Frontal cortex (tissue), 4 donors: ENCODE measurements around the gene ZSCAN1. TPM values are rescaled to one million over a fixed set of nuclear protein-coding genes. Genes with fewer than 3 reads are reported as not detected.
"Not testable (repeated sequence)": the region's sequence is repeated elsewhere in the genome, so short reads cannot be mapped to it uniquely, and the experiment has no call there.

Experiments
- DNase-seq, 2 donors: peaks; one replicate each; pipeline ENCODE4 v3.0.0; 2012; ENCODE audit warnings: low spot score in 2 of 2
- FAIRE-seq: peaks from 2 replicates; lab custom pipeline; 2012; peaks lifted over from hg19 to GRCh38; lab: Jason Lieb, UNC
- total RNA-seq: library from RNA; depleted of rRNA; stranded (reverse); fragments of >200 nt; gene quantifications from one replicate; pipeline ENCODE4 v1.2.3, GENCODE V29; 2014
- donor health status: control.
- donor health status: control.
- donor health status: control.

ZSCAN1 gene, protein sequence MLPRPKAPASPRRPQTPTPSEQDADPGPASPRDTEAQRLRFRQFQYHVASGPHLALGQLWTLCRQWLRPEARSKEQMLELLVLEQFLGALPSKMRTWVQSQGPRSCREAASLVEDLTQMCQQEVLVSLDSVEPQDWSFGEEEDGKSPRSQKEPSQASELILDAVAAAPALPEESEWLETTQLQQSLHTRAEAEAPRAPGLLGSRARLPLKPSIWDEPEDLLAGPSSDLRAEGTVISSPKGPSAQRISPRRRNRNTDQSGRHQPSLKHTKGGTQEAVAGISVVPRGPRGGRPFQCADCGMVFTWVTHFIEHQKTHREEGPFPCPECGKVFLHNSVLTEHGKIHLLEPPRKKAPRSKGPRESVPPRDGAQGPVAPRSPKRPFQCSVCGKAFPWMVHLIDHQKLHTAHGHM
- 0.82 TPM for total RNA-seq

DNA sequence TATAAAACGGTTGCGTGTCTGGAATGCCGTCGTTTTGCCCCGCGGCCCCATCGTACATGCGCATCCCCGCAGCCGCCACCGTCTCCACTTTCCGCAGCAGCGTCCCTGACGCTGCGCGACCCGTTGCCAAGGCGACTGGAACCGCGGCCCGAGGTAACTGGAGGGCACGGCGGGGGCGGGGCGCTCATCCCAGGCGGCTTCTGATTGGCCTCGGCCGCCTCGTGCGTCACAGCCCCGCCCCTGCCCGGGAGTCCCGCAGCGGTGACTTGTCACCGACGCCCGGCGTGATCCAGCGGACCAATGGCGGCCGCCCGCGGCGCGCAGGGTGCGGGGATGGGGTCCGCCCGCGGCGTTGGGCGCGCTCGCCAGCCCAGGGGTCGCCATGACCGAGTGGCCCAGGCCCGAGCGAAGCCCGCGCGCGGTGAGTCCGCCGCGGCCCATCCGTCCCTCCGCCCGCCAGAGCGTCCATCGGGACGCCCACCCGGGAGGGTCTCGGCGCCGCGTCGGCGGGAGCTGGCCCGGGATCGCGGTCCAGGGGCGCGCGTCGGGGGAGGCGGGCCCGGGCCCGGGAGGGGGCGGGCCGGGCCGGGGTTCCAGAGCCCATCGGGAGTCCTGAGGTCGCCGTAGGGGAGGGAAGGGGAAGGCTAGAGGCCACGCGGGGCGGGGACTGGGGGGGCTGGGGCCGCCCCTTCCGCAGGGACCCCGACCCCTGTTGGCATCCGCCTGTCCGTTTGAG, at the start of gene ZSCAN1:
TSS of gene ZSCAN1 (plus strand) at position 285 of the 736 bp plus-strand sequence. CDS start 3,812 bp downstream, outside the sequence.
- DNase-seq (peak; percentile 99), FAIRE-seq (no peak)

DNA sequence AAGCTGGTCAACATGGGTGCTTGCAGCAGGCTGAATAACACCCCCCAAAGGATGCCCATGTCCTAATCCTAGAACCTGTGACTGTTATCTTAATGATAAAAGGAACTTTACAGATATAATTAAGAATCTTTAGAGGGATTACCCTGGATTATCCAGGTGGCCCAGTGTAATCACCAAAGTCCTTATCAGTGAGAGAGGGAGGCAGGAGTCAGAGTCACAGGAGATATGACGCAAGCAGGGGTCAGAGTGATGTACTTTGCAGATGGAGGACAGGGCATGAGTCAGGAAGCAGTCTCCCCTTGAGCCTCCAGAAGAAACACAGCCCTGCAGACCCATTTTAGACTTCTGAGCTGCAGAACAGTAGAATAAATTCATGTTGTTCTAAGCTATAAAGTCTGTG, 41.0 kb upstream of the ZSCAN1 start:
- DNase-seq (no peak), FAIRE-seq (no peak)

DNA sequence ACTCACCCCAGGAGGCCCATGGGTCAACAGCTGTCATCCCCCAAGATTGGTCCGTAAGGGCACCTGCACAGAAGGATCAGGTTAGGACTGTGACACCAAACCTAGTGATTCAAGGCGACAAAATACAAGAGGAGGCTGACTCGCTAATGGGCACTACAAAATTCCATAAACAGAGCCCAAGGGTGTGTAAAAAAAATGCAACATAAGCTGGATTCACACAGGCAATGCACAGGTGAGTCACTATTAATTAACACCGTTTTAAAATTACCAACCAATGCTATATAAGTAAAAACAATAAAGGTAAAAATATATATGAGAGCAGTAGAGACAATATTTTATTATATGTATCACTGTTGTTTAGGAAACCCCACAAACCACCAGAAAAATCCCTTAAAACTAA, 33.1 kb upstream of the ZSCAN1 start:
- FAIRE-seq, result no peak
- DNase-seq, result no peak

- DNase-seq (peak in 1 of 2 donors; percentile 25), FAIRE-seq (no peak)
Observed at GRCh38 chr19:58001895-58002369, 31.9 kb upstream of the ZSCAN1 start.

- DNase-seq (peak; percentile 93 to 95), FAIRE-seq (no peak)
Observed at GRCh38 chr19:58002384-58003173, 31.2 kb upstream of the ZSCAN1 start, which contains the start of gene ZNF606. Gene ZNF606, minus strand, starts transcription at chr19:58002820. Its CDS starts 1,501 bp downstream, at chr19:58001319.

- FAIRE-seq (no peak), DNase-seq (no peak)
Observed at GRCh38 chr19:58003174-58003828, 30.5 kb upstream of the ZSCAN1 start.

DNA sequence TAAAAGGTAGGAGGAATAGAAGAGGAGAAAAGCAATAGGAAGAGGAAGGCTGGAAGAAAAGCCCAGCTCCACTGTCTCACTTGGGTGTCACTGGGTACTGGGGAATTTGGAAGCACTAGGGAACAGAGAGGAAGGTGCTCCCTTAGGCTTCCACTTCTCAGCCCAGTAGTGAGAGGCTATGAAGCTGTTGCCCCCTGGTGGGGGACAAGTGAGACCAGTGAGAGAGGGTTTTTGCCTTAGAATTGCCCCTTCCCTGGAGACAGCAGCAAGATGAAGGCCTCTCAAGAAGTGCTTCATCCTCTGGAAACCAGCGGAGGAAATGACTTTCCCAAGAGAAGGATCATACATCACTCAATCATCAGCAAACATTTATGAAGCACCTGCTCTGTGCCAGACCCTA, 26.5 kb upstream of the ZSCAN1 start:
- DNase-seq, result no peak
- FAIRE-seq, result no peak

GRCh38 chr19:58008877-58009276, 24.9 kb upstream of the ZSCAN1 start:
- not testable (repeated sequence) for DNase-seq, FAIRE-seq

- FAIRE-seq, result no peak
- DNase-seq, result no peak
Observed at GRCh38 chr19:58009301-58009665, 24.5 kb upstream of the ZSCAN1 start.

GRCh38 chr19:58009666-58010301, 24.0 kb upstream of the ZSCAN1 start:
- FAIRE-seq (no peak), DNase-seq (peak; percentile 89 to 95)

GRCh38 chr19:58010507-58010906, 23.3 kb upstream of the ZSCAN1 start:
- no peak for FAIRE-seq
- no peak for DNase-seq

- FAIRE-seq, result no peak
- no peak for DNase-seq
Observed at GRCh38 chr19:58014141-58014540, 19.7 kb upstream of the ZSCAN1 start.

GRCh38 chr19:58020129-58020528, 13.7 kb upstream of the ZSCAN1 start:
- DNase-seq (no peak), FAIRE-seq (no peak)

DNA sequence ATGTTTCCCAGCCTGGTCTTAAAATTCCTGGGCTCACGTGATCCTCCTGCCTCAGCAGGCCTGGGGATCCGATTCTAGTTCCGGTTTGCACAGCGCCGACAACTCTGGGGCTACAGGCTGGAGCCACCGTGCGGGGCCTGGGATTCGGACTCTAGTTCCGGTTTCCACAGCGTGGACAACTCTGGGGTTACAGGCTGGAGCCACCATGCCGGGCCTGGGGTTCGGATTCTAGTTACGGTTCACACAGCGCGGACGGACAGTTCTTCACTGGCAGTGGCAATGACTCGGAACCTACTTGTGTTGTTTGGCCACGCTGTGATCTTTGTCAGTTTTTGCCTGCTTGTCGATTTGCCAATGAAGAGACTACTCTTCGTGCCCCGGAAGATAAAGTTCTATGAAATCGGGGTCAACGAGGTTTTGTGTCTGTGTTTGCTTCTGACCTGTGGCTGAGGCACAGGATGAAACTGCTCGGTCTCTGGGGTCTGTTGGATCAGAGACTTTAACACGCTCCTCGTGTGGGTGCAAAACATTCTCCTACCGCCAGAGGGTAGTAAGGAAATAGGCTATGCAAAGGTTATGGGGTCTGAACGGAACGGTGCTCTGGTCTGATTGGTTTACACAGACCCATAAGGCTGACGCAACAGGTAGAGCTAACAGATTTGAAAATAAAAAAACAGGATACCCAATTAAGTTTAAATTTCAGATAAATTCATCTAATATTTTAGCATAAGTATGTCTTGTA, 12.1 kb upstream of the ZSCAN1 start:
- FAIRE-seq, result peak; percentile 28
- DNase-seq, result peak; percentile 74 to 85

DNA sequence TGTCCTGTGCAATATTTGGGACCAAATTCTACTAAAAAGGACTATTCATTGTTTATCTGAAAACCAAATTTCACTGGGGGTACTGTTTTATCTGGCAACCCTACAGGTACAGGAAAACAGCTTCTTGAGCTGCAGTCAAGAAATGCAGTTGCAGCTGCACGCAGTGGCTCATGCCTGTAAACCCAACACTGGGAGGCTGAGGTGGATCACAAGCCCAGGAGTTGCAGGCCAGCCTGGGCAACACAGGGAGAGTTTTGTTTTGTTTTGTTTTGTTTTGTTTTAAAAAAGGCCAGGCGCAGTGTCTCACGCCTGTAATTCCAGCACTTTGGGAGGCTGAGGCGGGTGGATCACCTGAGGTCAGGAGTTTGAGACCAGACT, 11.6 kb upstream of the ZSCAN1 start:
- DNase-seq (no peak), FAIRE-seq (no peak)

DNA sequence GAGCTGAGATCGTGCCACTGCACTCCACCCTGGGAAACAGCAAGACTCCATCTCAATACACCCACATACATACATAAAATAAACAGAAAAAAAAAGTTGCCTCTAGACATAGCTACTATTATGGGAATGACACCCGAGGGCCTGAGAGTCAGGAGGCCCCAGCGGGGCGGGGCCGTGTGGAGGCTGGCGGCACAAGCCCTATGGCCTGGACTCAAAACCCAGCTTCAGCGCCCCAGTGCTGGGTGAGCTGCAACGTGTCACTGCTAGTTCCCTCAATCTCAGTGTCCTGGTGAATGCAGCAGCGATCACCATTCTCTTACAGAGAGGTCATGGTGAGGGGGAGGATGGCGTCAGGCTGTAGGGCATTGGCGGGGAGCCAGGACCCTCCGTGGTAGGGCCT, 9.2 kb upstream of the ZSCAN1 start:
- FAIRE-seq, result no peak

GRCh38 chr19:58034477-58034793, 610 bp downstream of the ZSCAN1 start:
- FAIRE-seq, result no peak
- no peak for DNase-seq

More for the DNA sequence above, 9.2 kb upstream of the ZSCAN1 start:
- DNase-seq, result no peak

DNA sequence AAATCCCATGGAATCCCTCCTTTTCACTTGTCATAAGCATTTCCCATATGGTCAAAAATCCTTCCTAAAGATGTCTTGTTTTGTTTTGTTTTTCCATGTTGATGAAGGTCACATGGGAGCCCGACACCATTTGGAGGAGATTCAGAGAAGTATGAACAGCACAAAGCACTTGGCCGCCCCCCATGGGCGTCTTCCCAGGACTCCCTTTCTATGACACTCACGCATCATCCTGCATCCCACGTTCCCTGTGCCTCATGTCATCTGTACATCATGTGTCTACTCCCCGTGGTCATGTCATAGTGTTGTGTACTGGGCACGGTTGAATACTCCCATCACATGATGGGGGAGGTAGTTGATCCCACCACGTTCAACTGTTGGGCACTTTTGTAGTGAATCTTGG, 2.0 kb downstream of the ZSCAN1 start:
- DNase-seq (no peak), FAIRE-seq (no peak)
